ENCODE results near the gene AUTS2.
A peak's percentile ranks its signal among the peaks of the same experiment; 100 is the strongest.

AUTS2 gene

GRCh38 chr7:70698219-70698832 is 1100.1 kb downstream of the AUTS2 start:
- no peak for DNase-seq (ENCODE audit: low read depth, low spot score)
- CTCF ChIA-PET, result interaction anchor here (0.7 to 6.5 kb wide), 64 partner anchors 9 to 1917 kb away, joined by 3 to 95 read pairs (median 4); no protein-coding TSS in a partner anchor
- no peak overlapping the region for H3K4me3 ChIP-seq (ENCODE audit: low read depth, low read length)
- peak; percentile 81 for TF ChIP-seq CTCF (IDR thresholded peaks at IDR 0.05; ENCODE audit: insufficient read depth, low read length, missing control alignments)
- POLR2A ChIA-PET, result no interaction called here

- TF ChIP-seq CTCF (IDR thresholded peaks at IDR 0.05; ENCODE audit: insufficient read depth, low read length, missing control alignments), result no peak
- CTCF ChIA-PET, result interaction anchor here (0.6 to 6.5 kb wide), 33 partner anchors 8 to 767 kb away, joined by 3 to 95 read pairs (median 5); no protein-coding TSS in a partner anchor
- POLR2A ChIA-PET, result no interaction called here
- no peak for DNase-seq (ENCODE audit: low read depth, low spot score)
- H3K4me3 ChIP-seq (ENCODE audit: low read depth, low read length), result no peak overlapping the region
Measured at GRCh38 chr7:70699271-70699670, 1101.0 kb downstream of the AUTS2 start.

GRCh38 chr7:70700055-70700940 is 1102.0 kb downstream of the AUTS2 start:
- no peak overlapping the region for H3K4me3 ChIP-seq (ENCODE audit: low read depth, low read length)
- CTCF ChIA-PET, result interaction anchor here (0.6 to 6.5 kb wide), 8 partner anchors 59 to 657 kb away, joined by 3 to 95 read pairs (median 3); no protein-coding TSS in a partner anchor
- DNase-seq (ENCODE audit: low read depth, low spot score), result no peak
- TF ChIP-seq CTCF (IDR thresholded peaks at IDR 0.05; ENCODE audit: insufficient read depth, low read length, missing control alignments), result no peak
- POLR2A ChIA-PET, result no interaction called here

GRCh38 chr7:70700941-70701425 is 1102.7 kb downstream of the AUTS2 start:
- DNase-seq (ENCODE audit: low read depth, low spot score), result no peak
- no peak overlapping the region for H3K4me3 ChIP-seq (ENCODE audit: low read depth, low read length)
- CTCF ChIA-PET, result interaction anchor here (1.2 to 6.5 kb wide), 4 partner anchors 60 to 658 kb away, joined by 3 to 95 read pairs (median 41); no protein-coding TSS in a partner anchor
- POLR2A ChIA-PET, result no interaction called here
- no peak for TF ChIP-seq CTCF (IDR thresholded peaks at IDR 0.05; ENCODE audit: insufficient read depth, low read length, missing control alignments)

GRCh38 chr7:70701477-70701876 is 1103.2 kb downstream of the AUTS2 start:
- no peak for TF ChIP-seq CTCF (IDR thresholded peaks at IDR 0.05; ENCODE audit: insufficient read depth, low read length, missing control alignments)
- DNase-seq (ENCODE audit: low read depth, low spot score), result no peak
- CTCF ChIA-PET, result interaction anchor here (1.4 to 6.5 kb wide), 2 partner anchors 658 to 769 kb away, joined by 3 to 95 read pairs; no protein-coding TSS in a partner anchor
- POLR2A ChIA-PET, result no interaction called here
- no peak overlapping the region for H3K4me3 ChIP-seq (ENCODE audit: low read depth, low read length)

GRCh38 chr7:70701991-70702390 is 1103.7 kb downstream of the AUTS2 start:
- H3K4me3 ChIP-seq (ENCODE audit: low read depth, low read length), result no peak overlapping the region
- ChIA-PET POLR2A (no interaction called here), CTCF (interaction anchor here (1.4 to 1.8 kb wide), 2 partner anchors 660 to 770 kb away, joined by 3 to 10 read pairs; no protein-coding TSS in a partner anchor)
- no peak for DNase-seq (ENCODE audit: low read depth, low spot score)
- TF ChIP-seq CTCF (IDR thresholded peaks at IDR 0.05; ENCODE audit: insufficient read depth, low read length, missing control alignments), result no peak
